GM18519 (cell line): ENCODE data around the gene PI4KB.

ENCODE experiments used
- ATAC-seq: cut with Tn5 transposase; IDR thresholded peaks from one replicate; pipeline ENCODE4 v1.9.1; 2021; ENCODE audit warnings: mild to moderate bottlenecking, moderate library complexity; ENCODE audit not compliant: unreplicated experiment, low FRiP score

Gene PI4KB

GRCh38 chr1:151312826-151313225 is 14.4 kb downstream of the PI4KB start:
- no peak for ATAC-seq

- no peak for ATAC-seq
Observed at GRCh38 chr1:151312411-151312810, 14.8 kb downstream of the PI4KB start.

GRCh38 chr1:151311589-151312331 is 15.5 kb downstream of the PI4KB start:
- no peak for ATAC-seq

GRCh38 chr1:151311011-151311410 is 16.2 kb downstream of the PI4KB start:
- no peak for ATAC-seq

- no peak for ATAC-seq
Observed at GRCh38 chr1:151309811-151310323, 17.3 kb downstream of the PI4KB start.

GRCh38 chr1:151294742-151295462 is 32.3 kb downstream of the PI4KB start:
- ATAC-seq = no peak

GRCh38 chr1:151293093-151293492 is 34.1 kb downstream of the PI4KB start:
- ATAC-seq = no peak

- ATAC-seq = no peak
Observed at GRCh38 chr1:151292207-151293030, 34.8 kb downstream of the PI4KB start.

- ATAC-seq = no peak
Observed at GRCh38 chr1:151290709-151291303, 36.4 kb downstream of the PI4KB start.

- ATAC-seq = no peak
Observed at GRCh38 chr1:151289991-151290708, 37.1 kb downstream of the PI4KB start.

GRCh38 chr1:151289080-151289935 is 37.9 kb downstream of the PI4KB start:
- no peak for ATAC-seq

GRCh38 chr1:151288502-151288901 is 38.7 kb downstream of the PI4KB start:
- ATAC-seq = no peak

GRCh38 chr1:151287767-151288500 is 39.3 kb downstream of the PI4KB start:
- ATAC-seq = no peak

GRCh38 chr1:151287341-151287699 is 39.9 kb downstream of the PI4KB start:
- no peak for ATAC-seq

- no peak for ATAC-seq
Observed at GRCh38 chr1:151286619-151287340, 40.4 kb downstream of the PI4KB start.

- ATAC-seq = no peak
Observed at GRCh38 chr1:151284013-151284577, 43.1 kb downstream of the PI4KB start.
